Endometrium (tissue), 2 donors: ENCODE results near the gene IVL.

Experiments
- FAIRE-seq: peaks from 2 replicates; lab custom pipeline; 2012; peaks lifted over from hg19 to GRCh38; lab: Jason Lieb, UNC
- donor health status: control.
- donor health status: control.

IVL gene, protein sequence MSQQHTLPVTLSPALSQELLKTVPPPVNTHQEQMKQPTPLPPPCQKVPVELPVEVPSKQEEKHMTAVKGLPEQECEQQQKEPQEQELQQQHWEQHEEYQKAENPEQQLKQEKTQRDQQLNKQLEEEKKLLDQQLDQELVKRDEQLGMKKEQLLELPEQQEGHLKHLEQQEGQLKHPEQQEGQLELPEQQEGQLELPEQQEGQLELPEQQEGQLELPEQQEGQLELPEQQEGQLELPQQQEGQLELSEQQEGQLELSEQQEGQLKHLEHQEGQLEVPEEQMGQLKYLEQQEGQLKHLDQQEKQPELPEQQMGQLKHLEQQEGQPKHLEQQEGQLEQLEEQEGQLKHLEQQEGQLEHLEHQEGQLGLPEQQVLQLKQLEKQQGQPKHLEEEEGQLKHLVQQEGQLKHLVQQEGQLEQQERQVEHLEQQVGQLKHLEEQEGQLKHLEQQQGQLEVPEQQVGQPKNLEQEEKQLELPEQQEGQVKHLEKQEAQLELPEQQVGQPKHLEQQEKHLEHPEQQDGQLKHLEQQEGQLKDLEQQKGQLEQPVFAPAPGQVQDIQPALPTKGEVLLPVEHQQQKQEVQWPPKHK

DNA sequence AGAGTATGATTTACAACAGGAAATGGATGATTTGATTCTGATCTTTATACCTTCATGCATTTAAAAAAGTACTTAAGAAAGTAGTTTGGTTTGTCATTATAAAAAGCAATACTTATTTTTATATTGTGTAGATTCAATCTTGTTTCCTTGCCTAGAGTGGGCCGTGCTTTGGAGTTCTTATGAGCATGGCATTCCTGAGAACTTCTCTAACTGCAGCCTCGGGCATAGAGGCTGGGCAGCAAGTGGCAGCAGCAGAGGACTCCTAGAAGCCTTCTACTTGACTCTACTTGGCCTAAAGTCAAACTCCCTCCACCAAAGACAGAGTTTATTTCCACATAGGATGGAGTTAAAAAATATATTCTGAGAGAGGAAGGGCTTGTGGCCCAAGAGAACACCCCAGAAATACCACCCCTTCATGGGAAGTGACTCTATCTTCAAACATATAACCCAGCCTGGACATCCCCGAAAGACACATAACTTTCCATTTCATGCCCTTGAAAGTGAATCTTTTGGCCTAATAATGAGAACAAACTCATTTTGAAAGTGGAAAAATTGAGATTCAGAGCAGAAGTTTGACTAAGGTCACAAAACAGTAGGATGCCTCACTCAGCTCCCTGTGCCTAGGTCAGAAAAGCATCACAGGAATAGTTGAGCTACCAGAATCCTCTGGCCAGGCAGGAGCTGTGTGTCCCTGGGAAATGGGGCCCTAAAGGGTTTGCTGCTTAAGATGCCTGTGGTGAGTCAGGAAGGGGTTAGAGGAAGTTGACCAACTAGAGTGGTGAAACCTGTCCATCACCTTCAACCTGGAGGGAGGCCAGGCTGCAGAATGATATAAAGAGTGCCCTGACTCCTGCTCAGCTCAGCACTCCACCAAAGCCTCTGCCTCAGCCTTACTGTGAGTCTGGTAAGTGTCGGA, at the start of gene IVL:
Gene IVL (plus strand): TSS at position 861 of the 916 bp plus-strand sequence. CDS start 1,252 bp downstream, outside the sequence.
- FAIRE-seq, result no peak

DNA sequence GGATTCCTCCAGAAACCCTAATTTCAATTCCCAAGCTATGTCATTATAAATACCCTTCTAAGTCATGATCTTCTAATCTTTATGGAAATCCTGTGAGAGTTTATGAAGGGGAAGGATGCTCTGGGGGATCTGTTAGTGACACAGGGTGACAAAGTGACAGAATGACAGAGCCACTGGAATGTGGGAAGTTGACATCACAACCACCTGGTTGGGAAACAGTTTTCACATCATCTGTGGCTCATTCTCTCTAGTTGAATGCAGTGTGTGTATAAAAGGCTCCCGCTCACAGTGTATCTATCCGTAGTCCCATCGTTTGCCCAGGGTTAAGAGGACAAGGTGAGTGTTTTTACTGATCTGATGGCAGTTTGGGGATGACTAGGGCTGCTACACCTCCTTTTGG, 48.6 kb upstream of the IVL start, which contains the start of gene LCE7A:
Gene LCE7A (plus strand): TSS at position 301 of the 400 bp plus-strand sequence. CDS start 702 bp downstream, outside the sequence.
- FAIRE-seq, result no peak

DNA sequence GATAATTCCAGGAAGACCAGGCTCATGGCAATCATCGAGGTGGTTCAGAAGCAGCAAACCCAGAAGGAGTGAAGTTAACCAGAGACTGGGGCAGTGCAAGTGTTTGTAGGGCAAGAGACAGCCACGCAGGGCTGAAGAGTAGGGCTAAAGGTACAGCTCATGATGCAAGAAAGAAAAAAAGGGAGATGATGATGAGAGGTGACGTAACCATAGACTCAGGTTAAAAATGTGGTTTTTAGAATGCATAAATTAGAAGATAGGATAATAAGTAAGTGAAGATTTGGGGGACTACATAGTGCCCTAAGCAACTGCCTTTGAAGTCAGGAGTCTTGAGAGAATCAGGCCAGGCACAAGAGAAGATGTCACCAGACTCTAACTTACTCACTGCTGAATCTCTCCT, 48.2 kb upstream of the IVL start:
- FAIRE-seq, result no peak

GRCh38 chr1:152861374-152861773, 47.0 kb upstream of the IVL start:
- no peak for FAIRE-seq

GRCh38 chr1:152864443-152864842, 43.9 kb upstream of the IVL start:
- FAIRE-seq, result no peak

GRCh38 chr1:152866321-152866720, 42.0 kb upstream of the IVL start:
- FAIRE-seq, result no peak

GRCh38 chr1:152869808-152870419, 38.4 kb upstream of the IVL start:
- no peak for FAIRE-seq

GRCh38 chr1:152870831-152871730, 37.3 kb upstream of the IVL start:
- FAIRE-seq, result no peak

DNA sequence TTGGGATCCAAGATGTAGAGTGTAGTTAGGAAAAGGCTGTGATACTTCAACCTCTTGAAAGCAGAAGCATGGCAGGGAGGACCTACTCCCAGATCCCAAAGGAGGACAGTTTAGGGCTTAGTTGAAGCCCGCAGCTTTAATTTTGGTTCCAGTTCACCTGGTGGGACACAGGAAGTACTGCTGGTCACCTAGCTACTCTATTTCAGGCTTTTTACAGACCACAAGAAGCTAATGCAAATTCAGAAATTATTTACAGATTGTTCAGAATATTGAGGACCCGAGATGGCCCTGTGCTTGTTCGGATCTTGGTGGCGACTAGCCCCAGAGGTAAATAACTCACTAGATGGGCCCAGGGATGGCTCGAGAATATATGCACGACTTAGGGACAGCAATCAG, 36.6 kb upstream of the IVL start:
- FAIRE-seq, result no peak

DNA sequence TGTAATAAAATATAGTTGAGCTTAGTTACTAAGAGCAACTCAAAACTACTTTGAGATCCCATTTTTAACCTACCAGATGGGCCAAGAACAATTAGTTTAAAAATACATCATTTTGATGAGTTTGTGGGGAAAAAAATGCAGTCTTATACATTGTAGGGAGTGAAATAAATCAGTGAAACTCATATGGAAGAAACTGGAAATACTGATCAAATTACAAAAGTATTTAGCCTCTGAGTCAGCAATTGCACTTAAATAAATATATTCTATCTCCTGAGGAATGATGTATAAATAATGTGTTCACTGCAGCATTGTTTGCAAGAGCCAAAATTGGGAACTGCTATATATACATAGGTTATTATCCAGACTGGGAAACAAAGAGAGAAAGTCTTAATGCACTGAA, 34.9 kb upstream of the IVL start:
- FAIRE-seq, result no peak

DNA sequence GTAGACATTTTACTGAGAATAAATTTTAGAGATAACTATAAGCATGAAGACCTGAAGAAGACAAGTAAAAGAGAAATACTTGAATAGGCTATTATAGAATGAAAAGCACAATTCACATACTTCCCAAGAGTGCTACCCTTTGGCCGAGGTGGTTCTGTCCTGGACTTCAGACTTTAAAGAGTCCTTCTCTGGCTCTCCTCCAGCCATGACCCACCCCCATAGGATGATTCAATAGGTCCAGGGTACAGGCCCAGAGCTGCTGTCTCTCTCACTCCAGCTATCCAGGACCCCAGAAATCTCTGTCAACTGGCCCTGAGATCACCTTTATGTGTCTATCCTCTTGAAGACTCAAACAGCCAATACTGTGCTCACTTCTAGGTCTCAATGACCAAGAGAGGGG, 31.5 kb upstream of the IVL start:
- no peak for FAIRE-seq

DNA sequence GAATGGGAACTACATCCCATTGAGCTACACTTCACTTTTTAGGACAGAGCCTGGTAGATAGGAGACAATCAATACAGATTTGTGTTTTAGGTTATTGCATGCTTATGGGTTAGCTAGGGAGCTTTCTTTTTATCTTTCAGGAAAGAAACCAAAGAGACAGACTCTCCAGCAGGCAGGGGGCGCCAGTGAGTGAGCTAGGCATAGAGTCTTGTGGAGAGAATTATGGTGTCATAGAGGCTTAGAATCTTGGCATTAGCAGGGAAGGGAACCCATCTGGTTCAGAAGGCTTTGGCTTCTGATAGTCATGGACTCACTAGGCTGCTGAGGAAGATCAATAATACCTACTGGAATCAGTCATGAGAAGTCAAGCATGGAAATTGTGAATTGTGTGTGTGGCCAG, 30.3 kb upstream of the IVL start, which contains the start of gene SMCP:
Gene SMCP (plus strand): TSS at position 281 of the 400 bp plus-strand sequence. CDS start 6,101 bp downstream, outside the sequence.
- FAIRE-seq, result no peak

GRCh38 chr1:152879559-152880198, 28.7 kb upstream of the IVL start:
- no peak for FAIRE-seq

GRCh38 chr1:152880316-152880715, 28.0 kb upstream of the IVL start:
- no peak for FAIRE-seq

- no peak for FAIRE-seq
Measured at GRCh38 chr1:152880907-152881306, 27.4 kb upstream of the IVL start.

- no peak for FAIRE-seq
Measured at GRCh38 chr1:152884085-152884484, 24.3 kb upstream of the IVL start.

GRCh38 chr1:152884506-152884905, 23.8 kb upstream of the IVL start:
- FAIRE-seq, result no peak

DNA sequence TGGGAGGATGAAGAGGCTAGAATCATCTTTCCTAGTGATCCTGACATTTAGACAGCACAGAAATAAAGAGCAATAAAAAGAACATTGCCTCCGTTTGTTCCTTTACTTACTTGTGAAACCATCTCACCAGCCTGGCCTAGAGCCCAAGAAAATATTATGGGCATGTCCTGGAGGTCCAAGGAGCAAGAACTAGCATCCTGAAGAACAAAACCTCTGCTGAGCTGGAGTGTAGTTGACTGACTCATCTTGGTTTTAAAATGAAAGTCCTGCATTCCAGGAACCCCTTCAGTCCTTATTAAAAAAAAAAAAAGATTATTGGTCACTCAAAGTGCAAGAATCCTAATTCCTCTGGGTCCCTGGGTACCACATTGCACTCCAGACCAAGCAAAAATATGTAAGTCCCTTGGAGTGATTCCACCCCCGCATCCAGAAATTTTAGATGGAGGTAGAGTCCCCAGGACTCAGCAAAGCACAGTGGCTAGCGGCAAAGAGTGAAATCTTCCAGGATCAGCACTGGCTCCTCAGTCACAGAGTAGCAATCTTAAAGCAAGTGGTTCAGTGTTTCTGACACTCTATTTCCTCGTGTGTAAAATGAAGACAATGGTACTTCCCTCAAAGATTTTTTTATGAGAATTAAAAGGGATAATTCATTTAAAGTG, 23.3 kb upstream of the IVL start:
- FAIRE-seq, result no peak

GRCh38 chr1:152886085-152886484, 22.3 kb upstream of the IVL start:
- no peak for FAIRE-seq
